ENCODE results near the gene MCM8.

The MCM8 gene

DNA sequence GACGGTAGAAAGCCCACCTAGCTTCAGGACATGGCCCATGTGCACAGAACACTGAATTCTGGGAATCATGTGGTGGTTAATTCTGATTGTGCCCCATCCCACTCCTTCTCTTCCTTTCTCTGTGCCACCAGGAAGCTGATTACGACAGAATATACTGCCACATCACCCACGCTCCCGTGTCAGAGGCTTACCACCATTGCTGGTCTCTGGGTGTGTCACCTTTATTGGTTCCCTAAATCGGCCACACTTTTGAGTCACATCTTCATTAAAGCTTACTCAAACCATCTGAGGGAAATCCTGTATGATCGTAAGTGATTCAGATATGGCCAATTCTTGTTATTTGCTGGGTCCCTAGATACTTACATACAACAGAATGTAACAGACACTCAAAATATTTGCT lies 3.2 kb upstream of the MCM8 start:
- peak; percentile 50 to 61 for ATAC-seq

DNA sequence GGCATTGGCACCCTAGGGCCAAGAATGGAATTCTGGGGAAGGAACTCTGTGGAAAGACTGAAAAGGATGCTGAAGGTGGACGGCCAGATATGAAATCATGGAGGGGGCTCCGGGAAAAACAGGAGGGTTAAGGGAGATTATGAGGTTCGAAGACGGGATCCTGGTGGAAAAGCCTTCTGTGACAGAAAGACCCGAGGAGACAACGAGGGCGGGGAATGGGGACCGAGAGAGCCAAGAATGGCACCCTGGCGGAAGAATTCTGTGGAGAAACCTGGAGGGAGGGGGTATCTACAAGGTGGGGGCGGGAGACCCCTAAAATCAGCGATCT lies 545 bp upstream of the MCM8 start:
- no peak for ATAC-seq

DNA sequence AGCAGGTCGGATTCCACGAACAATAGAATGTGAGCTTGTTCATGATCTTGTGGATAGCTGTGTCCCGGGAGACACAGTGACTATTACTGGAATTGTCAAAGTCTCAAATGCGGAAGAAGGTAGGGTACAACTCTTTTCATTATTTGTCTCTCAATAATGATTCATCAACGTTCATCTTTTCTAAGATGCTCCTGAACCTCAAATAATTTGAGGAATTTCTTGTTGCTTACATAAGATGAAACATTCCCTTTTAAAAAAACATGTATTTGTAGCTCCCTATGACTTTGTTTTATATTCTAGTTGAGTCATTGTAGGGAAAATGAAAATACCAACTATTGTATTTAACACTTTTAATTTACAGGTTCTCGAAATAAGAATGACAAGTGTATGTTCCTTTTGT lies 17.0 kb downstream of the MCM8 start:
- no peak for ATAC-seq

DNA sequence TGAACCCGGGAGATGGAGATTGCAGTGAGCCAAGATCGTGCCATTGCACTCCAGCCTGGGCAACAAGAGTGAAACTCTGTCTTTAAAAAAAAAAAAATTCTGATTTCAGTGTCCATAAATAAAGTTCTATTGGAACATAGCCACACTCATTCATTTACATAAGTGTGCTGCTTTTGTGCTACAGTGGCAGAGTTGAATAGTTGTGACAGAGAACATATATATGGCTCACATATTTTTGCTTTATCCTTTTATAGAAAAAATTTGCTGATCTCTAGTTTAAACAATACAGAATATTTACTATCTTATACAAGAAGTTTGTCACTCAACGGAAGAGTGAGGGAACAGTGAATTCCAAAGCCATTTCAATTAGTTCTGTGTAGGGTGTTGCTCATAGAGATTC lies 18.0 kb downstream of the MCM8 start:
- ATAC-seq, result no peak

DNA sequence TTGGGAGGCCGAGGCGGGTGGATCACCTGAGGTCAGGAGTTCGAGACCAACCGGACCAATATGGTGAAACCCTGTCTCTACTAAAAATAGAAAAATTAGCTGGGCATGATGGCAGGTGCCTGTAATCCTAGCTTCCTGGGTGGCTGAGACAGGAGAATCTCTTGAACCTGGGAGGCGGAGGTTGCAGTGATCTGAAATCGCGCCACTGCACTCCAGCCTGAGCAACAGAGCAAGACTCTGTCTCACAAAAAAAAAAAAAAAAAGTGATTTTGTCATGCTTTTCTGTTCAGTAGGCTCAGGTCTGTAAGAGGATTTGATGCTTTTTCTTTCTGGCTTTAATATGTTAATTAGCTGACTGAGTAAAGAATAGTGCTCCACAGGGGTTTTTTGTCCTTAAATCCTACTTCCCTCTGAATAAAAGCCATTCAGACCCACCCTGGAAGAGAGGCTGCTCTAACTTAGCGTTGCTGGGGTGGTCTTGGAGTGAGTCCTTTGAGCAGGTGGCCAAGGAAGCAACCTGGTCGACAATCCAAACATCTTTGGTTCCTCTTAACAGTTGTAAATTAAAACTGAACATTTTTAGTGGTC lies 19.0 kb downstream of the MCM8 start:
- no peak for ATAC-seq

DNA sequence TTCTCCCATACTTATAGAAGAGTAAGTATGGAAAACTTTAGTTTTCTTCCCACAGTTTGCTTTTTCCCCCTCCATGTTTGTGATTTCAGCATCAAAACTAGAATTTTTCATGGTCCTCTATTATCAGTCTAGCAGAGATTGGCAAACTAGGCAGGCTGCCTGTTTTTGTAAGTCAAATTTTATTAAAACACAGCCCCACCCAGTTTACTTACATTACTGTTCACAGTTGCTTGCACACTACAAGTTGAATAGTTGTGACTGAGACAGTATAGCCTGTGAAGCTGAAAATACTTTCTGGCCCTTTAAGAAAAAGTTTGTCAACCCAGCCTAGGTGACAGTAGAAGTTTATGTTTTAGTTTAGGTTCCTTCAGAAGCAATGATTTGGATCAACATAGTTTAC lies 19.5 kb downstream of the MCM8 start:
- no peak for ATAC-seq

DNA sequence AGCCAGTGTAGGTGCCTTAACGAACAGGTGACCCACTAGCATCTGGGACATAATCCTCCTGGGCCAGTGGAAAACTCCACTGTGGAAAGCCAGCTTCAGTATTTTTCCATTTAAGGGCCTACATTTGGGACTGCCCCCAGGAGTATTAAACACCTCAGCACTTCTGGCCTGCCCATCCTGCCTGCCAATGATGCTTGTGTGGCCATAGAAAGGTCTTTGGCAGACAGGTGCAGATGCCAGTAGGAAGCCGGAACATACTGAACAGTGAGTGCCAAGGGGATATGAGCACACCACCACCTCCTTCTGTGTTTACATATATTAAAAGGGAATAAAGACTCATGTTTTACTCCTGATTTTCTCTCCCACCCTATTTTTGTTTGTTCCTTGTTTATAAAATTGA lies 19.9 kb downstream of the MCM8 start:
- no peak for ATAC-seq

DNA sequence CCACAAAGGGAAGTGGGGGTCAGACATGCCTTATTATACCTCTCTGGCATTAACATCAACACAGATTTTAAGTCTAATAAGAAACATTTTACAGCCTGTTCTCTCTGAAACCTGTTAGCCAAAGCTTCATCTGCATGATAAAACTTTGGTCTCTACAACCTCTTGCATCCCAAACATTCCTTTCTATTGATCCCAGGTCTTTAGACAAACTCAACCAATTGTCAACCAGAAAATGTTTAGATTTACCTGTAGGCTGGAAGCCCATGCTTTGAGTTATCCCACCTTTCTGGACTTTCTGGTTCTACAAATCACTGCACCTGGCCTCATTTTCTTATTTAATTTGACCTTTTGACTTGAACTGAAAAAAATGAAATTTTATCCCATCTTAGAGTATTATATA lies 20.8 kb downstream of the MCM8 start:
- no peak for ATAC-seq

DNA sequence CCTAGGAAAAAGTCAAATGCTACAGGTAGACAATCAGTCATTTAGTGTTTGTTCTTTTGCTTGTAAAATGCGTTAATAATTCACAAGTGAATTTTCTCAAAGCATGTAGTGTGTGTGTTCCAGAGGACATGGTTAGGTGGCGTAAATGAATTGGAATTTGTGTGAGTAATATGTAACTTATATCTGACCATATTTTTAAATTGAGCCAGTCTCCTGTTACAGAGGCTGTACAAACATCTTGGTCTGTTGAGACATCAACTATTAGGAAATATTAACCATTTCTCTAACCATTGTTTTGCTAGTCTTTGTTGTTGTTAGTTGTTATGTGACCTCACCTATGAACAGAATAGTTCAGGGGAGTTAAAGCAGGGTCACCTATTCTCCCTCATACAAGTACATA lies 22.7 kb downstream of the MCM8 start:
- no peak for ATAC-seq

DNA sequence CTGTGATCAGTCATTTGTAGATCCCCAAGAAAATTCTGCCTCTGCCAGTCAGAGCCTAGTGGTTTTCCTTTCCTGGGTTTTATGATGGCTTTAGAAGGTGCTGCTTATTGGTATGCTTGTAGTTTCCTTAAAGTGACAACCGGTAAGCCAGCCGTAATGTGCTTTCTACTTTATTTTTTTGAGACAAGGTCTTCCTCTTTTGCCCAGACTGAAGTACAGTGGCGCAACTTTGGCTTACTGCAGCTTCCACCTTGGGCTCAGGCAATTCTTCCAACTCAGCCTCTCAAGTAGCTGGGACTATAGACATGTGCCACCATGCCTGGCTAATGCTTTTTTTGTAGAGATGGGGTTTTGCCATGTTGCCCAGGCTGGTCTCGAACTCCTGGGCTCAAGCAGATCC lies 23.5 kb downstream of the MCM8 start:
- ATAC-seq, result no peak

DNA sequence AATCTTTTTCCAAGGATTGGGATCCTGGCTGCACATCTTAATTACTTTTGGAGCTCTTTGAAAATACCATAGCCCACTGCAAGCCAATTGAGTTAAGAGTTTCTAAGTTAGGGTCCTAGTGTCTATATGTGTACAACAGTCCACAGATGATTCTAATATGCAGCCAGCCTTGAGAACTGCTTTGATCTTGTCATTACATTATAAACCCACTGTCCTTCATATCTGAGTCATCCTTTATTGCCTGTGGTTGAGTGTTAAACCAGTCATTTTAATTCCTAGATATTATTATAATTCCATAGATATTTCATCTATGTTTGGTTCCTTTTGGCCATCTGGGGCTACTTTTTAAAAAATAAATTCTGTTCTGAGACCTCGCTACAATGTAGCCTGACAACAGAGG lies 24.1 kb downstream of the MCM8 start:
- no peak for ATAC-seq

DNA sequence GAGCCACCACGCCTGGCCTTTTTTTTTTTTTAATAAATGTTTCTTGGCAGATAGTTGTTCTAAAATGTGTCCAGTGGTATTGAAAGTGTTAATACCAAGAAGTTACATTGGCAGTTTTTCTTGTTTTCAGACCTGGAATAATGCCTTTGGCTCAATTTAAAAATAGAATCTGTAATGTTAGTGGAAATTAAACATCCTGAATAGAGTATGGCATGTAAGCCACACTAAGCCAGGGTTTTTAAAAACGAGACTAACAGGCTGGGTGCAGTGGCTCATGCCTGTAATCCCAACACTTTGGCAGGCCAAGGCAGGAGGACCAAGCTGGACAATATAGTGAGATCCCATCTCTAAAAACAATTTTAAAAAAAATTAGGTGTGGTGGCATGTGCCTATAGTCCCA lies 25.3 kb downstream of the MCM8 start:
- ATAC-seq, result no peak

DNA sequence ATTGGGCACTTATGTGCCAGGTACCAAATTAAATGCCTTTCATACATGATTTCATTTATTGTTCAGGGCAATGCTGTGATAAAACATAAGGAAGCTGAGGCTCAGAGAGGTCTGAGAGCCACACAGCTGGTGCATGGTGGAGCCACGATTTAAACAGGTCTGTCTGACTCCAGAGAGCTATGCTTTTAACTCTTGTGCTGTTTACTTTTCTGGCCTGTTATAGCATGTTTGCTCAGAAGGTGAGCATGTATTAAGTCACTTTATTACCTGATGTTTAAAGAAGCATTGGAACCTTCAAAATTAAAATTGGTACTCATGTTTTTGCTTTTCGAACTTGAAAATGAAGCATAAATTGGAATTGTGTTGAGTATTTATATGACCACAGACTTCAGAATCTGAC lies 26.8 kb downstream of the MCM8 start:
- no peak for ATAC-seq

DNA sequence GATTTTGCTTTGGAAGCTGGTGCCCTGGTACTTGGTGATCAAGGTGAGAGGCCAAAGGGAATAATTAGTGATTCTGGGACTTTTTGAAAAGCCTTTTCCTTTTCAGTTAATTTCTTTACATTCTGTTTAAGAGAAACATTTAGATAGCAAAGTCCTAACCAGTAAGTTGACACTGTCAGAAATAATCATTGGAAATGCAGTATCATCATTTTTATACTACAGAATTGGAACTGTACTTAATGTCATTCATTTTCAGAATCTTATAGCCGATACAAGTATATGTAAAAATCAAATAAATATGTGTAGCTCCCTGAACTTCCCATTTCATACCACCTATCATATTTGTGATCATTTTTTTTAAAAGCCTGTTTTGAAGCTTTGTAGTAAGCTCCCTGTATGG lies 27.5 kb downstream of the MCM8 start:
- ATAC-seq, result no peak

DNA sequence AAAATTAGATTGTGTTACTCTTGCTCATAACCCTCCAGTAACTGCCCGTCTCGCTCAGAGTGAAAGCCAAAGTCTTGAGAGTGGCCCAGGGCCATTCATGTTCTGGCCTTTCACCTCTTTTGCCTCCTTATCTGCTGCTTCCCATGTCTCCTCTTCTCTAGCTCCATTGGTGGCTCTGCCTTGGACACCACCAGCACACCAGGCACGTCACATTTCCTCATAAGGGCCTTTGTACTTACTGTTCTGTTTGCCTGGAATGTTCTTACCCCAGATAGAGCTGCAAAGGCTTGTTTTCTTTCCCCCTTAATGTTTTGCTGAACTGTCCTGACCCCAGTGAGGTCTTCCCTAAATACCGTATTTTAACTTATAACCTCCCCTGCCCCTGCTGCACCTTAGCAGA lies 29.3 kb downstream of the MCM8 start:
- ATAC-seq, result no peak

DNA sequence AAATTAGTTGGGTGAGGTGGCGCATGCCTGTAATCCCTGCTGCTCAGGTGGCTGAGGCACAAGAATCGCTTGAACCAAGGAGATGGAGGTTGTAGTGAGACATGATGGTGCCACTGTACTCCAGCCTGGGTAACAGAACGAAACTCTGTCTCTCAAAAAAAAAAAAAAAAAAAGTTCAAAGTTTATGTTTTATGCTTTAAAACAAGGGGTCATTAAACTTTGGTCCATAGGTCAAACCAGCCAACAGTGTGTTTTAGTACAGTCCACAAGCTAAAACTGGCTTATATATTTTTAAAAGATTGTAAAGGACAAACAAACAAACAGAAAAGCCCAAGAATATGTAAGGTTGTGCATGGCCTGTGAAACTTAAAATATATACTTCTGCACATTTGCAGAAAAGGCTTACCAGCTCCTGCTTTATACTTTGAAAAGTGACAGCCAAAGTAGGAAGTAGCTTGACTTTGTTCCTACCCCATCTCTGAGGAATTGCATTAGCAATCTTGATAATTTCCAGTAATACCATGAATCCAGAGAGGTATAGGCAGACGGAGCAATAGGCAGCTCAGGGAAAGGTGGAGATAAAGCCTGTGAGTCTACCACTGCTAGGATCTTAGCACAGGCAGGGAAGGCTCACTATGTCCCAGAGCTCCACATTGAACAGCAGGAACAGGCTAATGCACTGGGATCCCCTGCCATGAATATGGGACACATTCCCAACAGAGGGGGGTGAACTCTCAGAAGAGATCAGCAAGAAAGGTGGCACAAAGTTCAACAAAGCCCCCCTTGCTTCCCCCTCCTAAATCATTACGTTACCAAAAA lies 30.5 kb downstream of the MCM8 start:
- ATAC-seq, result no peak

DNA sequence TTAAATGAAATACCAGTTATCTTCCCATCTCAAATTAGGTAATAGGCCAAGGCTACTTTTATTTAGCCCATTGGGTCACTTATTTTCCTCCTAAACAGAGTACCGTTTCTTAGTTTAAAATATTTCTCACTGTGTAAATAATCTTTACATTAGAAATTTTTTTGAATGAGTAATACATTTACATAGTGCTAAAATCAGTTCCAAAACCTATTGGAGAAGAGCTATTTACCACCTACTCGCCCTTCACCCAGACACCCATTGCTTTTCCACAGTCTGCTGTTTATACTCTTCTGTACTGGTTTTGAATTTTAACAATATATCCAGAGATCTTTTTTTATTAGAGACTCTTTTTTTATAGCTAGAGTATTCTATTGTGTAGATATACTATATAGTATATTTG lies 36.9 kb downstream of the MCM8 start:
- no peak for ATAC-seq

DNA sequence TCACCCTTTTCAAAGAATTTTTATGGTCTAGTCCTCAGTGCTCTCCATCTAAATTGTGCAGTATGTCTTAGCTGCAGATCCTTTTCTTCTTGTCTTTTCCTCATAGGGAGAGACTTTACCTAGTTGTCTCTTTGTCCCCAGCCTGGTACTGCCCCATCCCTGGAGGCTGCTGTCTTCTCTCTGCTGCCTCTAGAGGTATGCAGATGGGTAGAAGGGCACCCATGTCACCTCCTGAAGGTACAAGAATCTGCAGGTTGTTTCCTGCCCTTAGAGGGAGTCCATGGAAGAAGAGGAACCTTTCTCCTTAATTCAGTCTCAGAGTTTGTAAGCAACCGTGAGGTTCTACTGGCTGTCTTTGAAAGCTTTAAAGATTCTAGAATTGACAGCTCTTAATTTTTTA lies 39.1 kb downstream of the MCM8 start:
- peak in 1 of 2 donors; percentile 33 for ATAC-seq

DNA sequence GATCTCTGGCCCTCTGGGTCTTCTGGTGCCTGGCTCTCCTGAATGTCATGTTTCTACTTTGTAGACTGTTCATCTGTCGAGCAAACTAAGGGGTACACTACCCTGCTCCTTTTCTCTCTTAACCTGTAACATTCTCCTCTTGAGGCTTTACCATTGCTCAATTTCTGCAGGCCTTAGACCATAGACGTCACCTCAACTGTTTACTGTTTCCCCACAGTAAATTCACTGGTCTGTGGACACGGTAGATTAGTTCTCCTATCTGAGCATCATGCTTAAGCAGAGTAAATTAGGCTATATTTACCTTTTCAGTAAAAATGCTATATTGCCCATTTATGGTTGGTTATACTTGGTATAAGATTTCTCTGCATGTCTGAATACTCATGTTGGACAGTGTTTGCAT lies 40.5 kb downstream of the MCM8 start:
- ATAC-seq, result no peak

DNA sequence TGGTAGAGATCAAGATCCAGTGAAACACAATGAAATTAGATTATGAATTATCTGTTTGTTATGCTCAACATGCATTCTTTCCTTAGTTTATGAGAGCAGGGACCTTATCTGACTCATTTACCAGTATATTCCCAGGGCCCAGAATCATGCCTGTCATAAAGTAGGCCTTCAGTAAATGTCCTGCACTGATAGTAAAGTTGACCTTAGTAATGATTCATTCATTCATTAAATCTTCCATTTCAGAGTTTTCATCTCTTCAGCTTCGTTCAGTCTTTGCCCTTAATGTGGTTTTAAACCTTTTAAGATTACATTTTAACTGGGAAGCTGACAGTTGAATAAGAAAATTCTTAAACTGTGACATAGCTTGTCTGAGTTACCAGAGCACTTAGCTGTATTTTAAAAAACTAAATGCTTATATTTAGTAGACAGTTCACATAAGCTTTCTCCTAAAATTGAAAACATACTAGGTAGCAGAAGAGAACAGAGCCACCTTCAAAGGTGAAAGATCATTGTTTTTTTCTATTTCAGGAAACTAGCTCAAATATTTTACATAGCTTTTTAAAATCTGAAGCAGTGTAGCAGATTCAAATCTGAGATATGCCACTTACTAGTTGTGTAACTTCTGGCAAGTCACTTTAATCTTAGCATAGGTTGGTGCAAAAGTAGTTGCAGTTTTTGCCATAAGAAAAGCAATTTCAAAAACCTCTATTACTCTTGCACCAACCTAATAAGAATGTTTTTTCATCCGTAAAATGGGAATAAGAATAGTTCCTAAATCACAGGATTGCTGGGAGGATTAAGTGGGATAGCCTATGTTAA lies 41.4 kb downstream of the MCM8 start:
- ATAC-seq, result no peak

DNA sequence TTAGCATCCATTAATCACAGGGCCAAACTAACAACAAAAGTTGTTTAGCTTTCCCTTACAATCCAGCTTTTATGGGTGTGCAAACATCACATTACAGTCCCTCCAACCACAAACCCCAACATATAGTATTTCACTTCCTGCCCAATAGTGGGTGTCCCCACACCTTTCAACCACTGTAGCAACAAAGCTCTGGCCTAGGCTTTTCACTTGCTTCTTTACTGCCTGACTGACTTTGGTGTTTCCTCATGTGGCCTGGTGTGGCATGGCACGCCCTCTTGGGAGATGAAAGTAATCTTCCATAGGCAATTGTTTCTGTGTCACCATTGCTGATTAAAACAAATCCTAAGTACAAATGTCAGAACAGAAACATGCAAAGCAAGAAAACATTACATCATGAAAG lies 46.3 kb downstream of the MCM8 start:
- ATAC-seq, result peak; percentile 51 to 78

DNA sequence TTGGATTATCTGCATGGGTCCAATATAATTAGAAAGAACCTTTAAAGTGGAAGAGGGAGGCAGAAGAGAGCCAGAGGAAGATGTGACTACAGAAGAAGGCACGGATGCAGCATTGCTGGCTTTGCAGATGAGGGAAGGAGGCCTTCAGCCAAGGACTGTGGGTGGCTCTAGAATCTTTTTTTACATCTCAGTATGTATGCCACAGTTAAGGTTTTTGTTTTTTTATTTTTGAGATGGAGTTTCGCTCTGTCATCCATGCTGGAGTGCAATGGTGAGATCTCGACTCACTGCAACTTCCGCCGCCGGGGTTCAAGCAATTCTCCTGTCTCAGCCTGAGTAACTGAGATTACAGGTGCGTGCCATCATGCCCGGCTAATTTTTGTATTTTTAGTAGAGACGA lies 49.3 kb downstream of the MCM8 start:
- ATAC-seq, result no peak

DNA sequence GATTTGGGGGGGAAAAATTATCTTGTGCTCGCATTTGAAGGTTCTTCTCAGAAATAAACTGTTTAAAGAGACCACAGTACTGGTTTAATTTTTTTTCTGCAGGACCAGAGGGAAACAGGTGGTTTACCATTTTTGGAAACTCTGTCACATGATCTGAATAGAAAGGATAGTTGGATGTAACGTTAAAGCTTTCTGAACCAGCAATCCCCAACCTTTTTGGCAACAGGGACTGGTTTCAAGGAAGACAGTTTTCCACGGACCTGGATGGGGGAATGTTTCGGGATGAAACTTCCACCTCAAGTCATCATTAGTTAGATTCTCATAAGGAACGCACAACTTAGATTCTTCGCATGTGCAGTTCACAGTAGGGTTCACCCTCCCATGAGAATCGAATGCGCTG lies 50.4 kb downstream of the MCM8 start:
- no peak for ATAC-seq

DNA sequence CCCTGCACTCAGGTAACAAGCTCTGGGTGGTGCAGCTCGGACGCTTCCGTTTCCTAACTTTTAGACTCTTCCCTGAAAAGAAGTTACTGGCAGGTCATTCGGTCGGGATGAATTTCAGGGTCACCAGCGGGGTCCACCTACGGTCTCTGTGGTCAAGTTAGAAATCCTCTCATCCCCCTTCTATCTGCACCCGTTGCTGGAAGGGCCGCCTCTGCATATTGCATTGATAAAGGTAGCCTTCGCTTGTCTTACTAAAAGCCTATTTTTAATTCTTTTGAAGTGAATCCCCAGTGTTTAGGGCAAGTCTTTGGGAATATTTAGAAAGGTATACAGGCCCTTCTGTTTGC lies 56.1 kb downstream of the MCM8 start:
- no peak for ATAC-seq

All from activated CD4-positive, CD25-positive, alpha-beta regulatory T cell treated with anti-CD3 and anti-CD28 coated beads, Interleukin-2, amount 50 U/mL, for 24 hours (primary cell).